WTC11 (cell line): ENCODE measurements around the gene ARHGEF33. TPM values are rescaled to one million over a fixed set of nuclear protein-coding genes. Genes with fewer than 3 reads are reported as not detected.

ENCODE experiments used
- ATAC-seq: fragments of 200-7000 bp; cut with Tn5 transposase; 2 replicates; pipeline ENCODE4 v1.10.0; 2021; ENCODE audit warnings: mild to moderate bottlenecking, moderate library complexity
- CTCF ChIA-PET: fragments of 300-600 bp; sonication (Branson Sonifier 250); formaldehyde crosslinking; loops from one replicate; lab custom pipeline; 2021; ENCODE audit warnings: antibody characterized with exemption; lab: Charles Lee
- POLR2A ChIA-PET: fragments of 350-600 bp; sonication (Branson Sonifier 250); formaldehyde crosslinking; loops from one replicate; lab custom pipeline; 2021; ENCODE audit warnings: antibody characterized with exemption; lab: Charles Lee
- DNase-seq: peaks from one replicate; pipeline ENCODE4 v3.0.0; 2021; ENCODE audit warnings: low spot score
- H3K27ac Mint-ChIP-seq: 2 replicates; pipeline ENCODE4 v1.8.0; 2021; ENCODE audit warnings: mixed read lengths
- H3K27me3 Mint-ChIP-seq: 2 replicates; pipeline ENCODE4 v1.8.0; 2021; ENCODE audit warnings: low read depth, mild to moderate bottlenecking, moderate library complexity, mixed read lengths
- H3K36me3 Mint-ChIP-seq: 2 replicates; pipeline ENCODE4 v1.8.0; 2021; ENCODE audit warnings: mixed read lengths
- H3K4me1 Mint-ChIP-seq: 2 replicates; pipeline ENCODE4 v1.8.0; 2022; ENCODE audit warnings: mixed read lengths
- H3K4me3 Mint-ChIP-seq: 2 replicates; pipeline ENCODE4 v1.8.0; 2021; ENCODE audit warnings: mild to moderate bottlenecking, moderate library complexity, mixed read lengths
- H3K9me3 Mint-ChIP-seq: 2 replicates; pipeline ENCODE4 v1.8.0; 2021; ENCODE audit warnings: mixed read lengths
- AFF4 ChIP-seq: sonication (generic); formaldehyde crosslinking; IDR thresholded peaks from 2 replicates; pipeline ENCODE4 v1.8.1; 2023; ENCODE audit warnings: mild to moderate bottlenecking, missing genetic modification reagents, borderline replicate concordance
- E2F1 ChIP-seq: sonication (generic); formaldehyde crosslinking; IDR thresholded peaks from 2 replicates; pipeline ENCODE4 v1.8.0; 2022; ENCODE audit warnings: mild to moderate bottlenecking, missing genetic modification reagents
- ELF4 ChIP-seq: sonication (generic); formaldehyde crosslinking; IDR thresholded peaks from 2 replicates; pipeline ENCODE4 v1.8.1; 2022; ENCODE audit warnings: low read depth, mild to moderate bottlenecking, moderate library complexity, missing genetic modification reagents
- ERG ChIP-seq: fragments of 250-450 bp; sonication (Bioruptor Pico); IDR thresholded peaks from 2 replicates; pipeline ENCODE4 v1.8.0; 2021; ENCODE audit warnings: mild to moderate bottlenecking
- FOXP4 ChIP-seq: sonication (generic); formaldehyde crosslinking; IDR thresholded peaks from 2 replicates; pipeline ENCODE4 v1.8.0; 2022; ENCODE audit warnings: mild to moderate bottlenecking, missing genetic modification reagents
- HMGXB4 ChIP-seq: sonication (generic); formaldehyde crosslinking; IDR thresholded peaks from 2 replicates; pipeline ENCODE4 v1.8.1; 2023; ENCODE audit warnings: mild to moderate bottlenecking, moderate library complexity, missing genetic modification reagents
- KAT7 ChIP-seq: sonication (generic); formaldehyde crosslinking; IDR thresholded peaks from 2 replicates; pipeline ENCODE4 v1.8.1; 2023; ENCODE audit warnings: missing genetic modification reagents, mild to moderate bottlenecking, borderline replicate concordance
- MXD4 ChIP-seq: fragments of 250-450 bp; sonication (Bioruptor Pico); IDR thresholded peaks from 2 replicates; pipeline ENCODE4 v1.8.0; 2021; ENCODE audit warnings: mild to moderate bottlenecking, moderate library complexity, borderline replicate concordance
- NFE2L1 ChIP-seq: sonication (generic); formaldehyde crosslinking; IDR thresholded peaks from 2 replicates; pipeline ENCODE4 v1.8.1; 2023; ENCODE audit warnings: missing genetic modification reagents
- NR1H2 ChIP-seq: sonication (generic); formaldehyde crosslinking; IDR thresholded peaks from 2 replicates; pipeline ENCODE4 v1.9.0; 2021; ENCODE audit warnings: mild to moderate bottlenecking, moderate library complexity, missing genetic modification reagents
- NR2C2 ChIP-seq: sonication (generic); formaldehyde crosslinking; IDR thresholded peaks from 2 replicates; pipeline ENCODE4 v1.8.0; 2022; ENCODE audit warnings: mild to moderate bottlenecking, missing genetic modification reagents
- OVOL2 ChIP-seq: fragments of 250-450 bp; sonication (Bioruptor Pico); IDR thresholded peaks from 2 replicates; pipeline ENCODE4 v1.9.0; 2021; ENCODE audit warnings: mild to moderate bottlenecking, borderline replicate concordance
- PRRX2 ChIP-seq: fragments of 250-450 bp; sonication (Bioruptor Pico); IDR thresholded peaks from 2 replicates; pipeline ENCODE4 v1.8.0; 2021; ENCODE audit warnings: mild to moderate bottlenecking
- RORB ChIP-seq: fragments of 250-450 bp; sonication (Bioruptor Pico); IDR thresholded peaks from 2 replicates; pipeline ENCODE4 v1.9.0; 2021; ENCODE audit warnings: mild to moderate bottlenecking
- TP53 ChIP-seq: sonication (generic); formaldehyde crosslinking; IDR thresholded peaks from 2 replicates; pipeline ENCODE4 v1.8.1; 2023; ENCODE audit warnings: mild to moderate bottlenecking, missing genetic modification reagents
- ZNF219 ChIP-seq: sonication (generic); formaldehyde crosslinking; IDR thresholded peaks from 2 replicates; pipeline ENCODE4 v1.8.0; 2023; ENCODE audit warnings: missing genetic modification reagents, mild to moderate bottlenecking, borderline replicate concordance
- ZNF232 ChIP-seq: sonication (generic); formaldehyde crosslinking; IDR thresholded peaks from 2 replicates; pipeline ENCODE4 v1.8.0; 2022; ENCODE audit warnings: mild to moderate bottlenecking, missing genetic modification reagents
- ZNF317 ChIP-seq: sonication (generic); formaldehyde crosslinking; IDR thresholded peaks from 2 replicates; pipeline ENCODE4 v1.8.1; 2023; ENCODE audit warnings: low read depth, mild to moderate bottlenecking, moderate library complexity, missing genetic modification reagents, borderline replicate concordance
- total RNA-seq: library from RNA; stranded (reverse); gene quantifications from 3 replicates; pipeline ENCODE4 v1.2.3, GENCODE V29; 2021

The ARHGEF33 gene
- total RNA-seq, 1 experiment from 2014 or later, result 0.42 TPM

GRCh38 chr2:38907242-38907641 is 17.6 kb downstream of the ARHGEF33 start:
- H3K9me3 Mint-ChIP-seq, result no peaks in the 10 kb centered on the region
- TF ChIP-seq ZNF232 (no peak), ERG (CRISPR knock-in tag) (no peak), OVOL2 (CRISPR knock-in tag) (no peak), PRRX2 (CRISPR knock-in tag) (no peak), TP53 (CRISPR knock-in tag) (no peak), NFE2L1 (CRISPR knock-in tag) (no peak), KAT7 (CRISPR knock-in tag) (no peak), E2F1 (no peak), ZNF317 (CRISPR knock-in tag) (no peak), FOXP4 (CRISPR knock-in tag) (no peak), MXD4 (CRISPR knock-in tag) (no peak)
- ChIA-PET CTCF (interaction anchor here (1.0 kb wide), 1 partner anchor 40 kb away, joined by 4 read pairs; no protein-coding TSS in a partner anchor), POLR2A (no interaction called here)
- H3K27me3 Mint-ChIP-seq, result no peaks in the 10 kb centered on the region
- ATAC-seq (no peak), DNase-seq (no peak)
- no peak overlapping the region for H3K27ac Mint-ChIP-seq
- H3K4me3 Mint-ChIP-seq, result no peak overlapping the region
- H3K36me3 Mint-ChIP-seq, result no peaks in the 10 kb centered on the region
- no peaks in the 10 kb centered on the region for H3K4me1 Mint-ChIP-seq

- Mint-ChIP-seq H3K4me1 (no peaks in the 10 kb centered on the region), H3K9me3 (no peaks in the 10 kb centered on the region), H3K27ac (no peak overlapping the region), H3K27me3 (no peaks in the 10 kb centered on the region), H3K36me3 (no peaks in the 10 kb centered on the region), H3K4me3 (no peak overlapping the region)
- no peak for DNase-seq
- TF ChIP-seq NR2C2 (CRISPR knock-in tag) (no peak), NR1H2 (no peak), HMGXB4 (CRISPR knock-in tag) (no peak), ELF4 (CRISPR knock-in tag) (no peak), ZNF219 (no peak), PRRX2 (CRISPR knock-in tag) (no peak), AFF4 (CRISPR knock-in tag) (no peak), RORB (CRISPR knock-in tag) (no peak)
- no peak for ATAC-seq
- POLR2A ChIA-PET, result no interaction called here
- CTCF ChIA-PET, result interaction anchor here (1.0 to 1.1 kb wide), 2 partner anchors 40 kb away, joined by 4 read pairs; no protein-coding TSS in a partner anchor
Observed at GRCh38 chr2:38907743-38908562, 18.3 kb downstream of the ARHGEF33 start.
